Mesodermal cell (in vitro differentiated cells): Measurements from ENCODE around the gene GIT1.

Experiments used
- H3K27ac ChIP-seq: 2 replicates; pipeline ENCODE4 v1.7.0; 2013; ENCODE audit warnings: mild to moderate bottlenecking, low read depth, low read length, moderate library complexity; ENCODE audit not compliant: severe bottlenecking
- H3K36me3 ChIP-seq: 2 replicates; pipeline ENCODE4 v1.7.1; 2013; ENCODE audit warnings: mild to moderate bottlenecking, low read length, moderate library complexity; ENCODE audit not compliant: control insufficient read depth, insufficient read depth
- H3K4me1 ChIP-seq: one replicate; pipeline ENCODE4 v1.7.1; 2013; ENCODE audit warnings: mild to moderate bottlenecking, low read length; ENCODE audit not compliant: insufficient read depth, control insufficient read depth, poor library complexity, severe bottlenecking
- H3K4me3 ChIP-seq: 2 replicates; pipeline ENCODE4 v1.7.0; 2013; ENCODE audit warnings: low read length, control low read depth, mild to moderate bottlenecking; ENCODE audit not compliant: insufficient read depth, poor library complexity, severe bottlenecking; ENCODE audit errors: extremely low read depth
- H3K9me3 ChIP-seq: 2 replicates; pipeline ENCODE4 v1.7.1; 2013; ENCODE audit warnings: mild to moderate bottlenecking, low read length, moderate library complexity; ENCODE audit not compliant: control insufficient read depth
- WGBS, 2 experiments: methylation state at CpG; one replicate each; pipeline ENCODE4 v1.1.5; 2013; ENCODE audit warnings: missing lambda C conversion rate in 2 of 2; ENCODE audit not compliant: insufficient coverage in 2 of 2; 5-methylcytosine and 5-hydroxymethylcytosine counted together

The GIT1 gene

DNA sequence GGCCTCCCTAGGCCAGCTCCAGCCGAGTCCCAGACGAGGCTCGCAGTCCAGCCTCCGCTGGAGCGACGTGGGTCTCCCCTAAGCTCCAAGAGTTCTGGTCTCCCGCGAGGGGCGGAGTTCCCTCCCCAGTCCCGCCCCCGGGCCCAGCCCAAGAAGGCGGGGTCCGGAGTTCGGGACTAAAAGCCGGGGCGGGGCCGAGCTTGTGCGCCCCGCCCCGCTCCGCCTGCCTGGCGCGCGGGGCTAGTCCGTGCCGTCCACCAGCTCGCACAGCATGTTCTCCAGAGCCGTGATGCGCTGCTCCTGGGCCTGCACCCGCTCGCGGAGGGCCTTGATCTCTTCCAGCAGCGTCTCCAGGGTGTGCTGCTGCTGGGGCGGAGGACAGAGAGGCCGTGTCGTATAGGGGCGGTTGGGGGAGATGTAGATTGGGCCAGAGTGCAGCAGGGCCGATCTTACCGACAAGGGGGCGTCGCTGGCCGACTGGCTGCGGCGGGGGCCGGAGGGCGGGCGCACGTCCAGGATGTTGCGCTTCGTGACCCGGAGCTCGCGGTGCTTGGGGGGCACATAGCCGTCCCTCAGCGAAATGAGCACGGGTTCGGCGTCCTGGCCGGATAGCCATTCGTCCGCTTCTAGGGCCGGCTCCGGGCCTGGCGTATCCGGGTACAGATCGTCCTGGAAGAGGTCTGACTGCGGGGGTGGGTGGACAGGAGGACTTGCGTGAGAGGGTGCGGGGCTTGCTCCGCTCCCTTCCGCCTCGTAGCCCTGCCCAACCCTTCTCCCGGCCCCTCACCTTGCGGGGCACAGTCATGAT, 26.2 kb upstream of the GIT1 start:
- peaks cover 4% of the 10 kb centered on the region for H3K36me3 ChIP-seq
- no peak overlapping the region for H3K27ac ChIP-seq
- H3K9me3 ChIP-seq: peaks cover 5% of the 10 kb centered on the region
- H3K4me3 ChIP-seq: peak overlapping the region; percentile 36
- WGBS, 2 experiments: 5 to 7% methylated on average over 62 of the region's 74 CpGs
- peaks cover 31% of the 10 kb centered on the region for H3K4me1 ChIP-seq

DNA sequence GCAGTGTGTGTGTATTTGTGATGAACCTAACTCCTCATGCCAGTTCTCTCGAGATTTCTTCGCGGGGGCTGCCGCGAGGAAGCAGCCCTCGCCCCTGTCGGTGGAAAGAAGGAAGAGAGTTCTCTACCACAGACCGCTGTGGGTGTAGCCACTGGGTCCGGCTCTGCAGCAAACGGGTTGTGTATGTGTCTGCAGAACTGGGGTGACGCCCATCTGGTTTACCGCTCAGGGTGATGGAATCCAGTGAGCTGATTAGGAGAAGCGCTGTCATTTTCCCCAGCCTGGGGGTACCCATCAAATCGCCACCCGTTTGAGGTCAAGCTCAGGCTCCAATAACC, 25.6 kb upstream of the GIT1 start:
- H3K36me3 ChIP-seq: peaks cover 4% of the 10 kb centered on the region
- H3K4me1 ChIP-seq: peaks cover 31% of the 10 kb centered on the region
- WGBS, 2 experiments: 74 to 77% methylated on average over 10 to 15 of the region's 15 CpGs
- H3K4me3 ChIP-seq: no peak overlapping the region
- H3K9me3 ChIP-seq: peaks cover 5% of the 10 kb centered on the region
- no peak overlapping the region for H3K27ac ChIP-seq

DNA sequence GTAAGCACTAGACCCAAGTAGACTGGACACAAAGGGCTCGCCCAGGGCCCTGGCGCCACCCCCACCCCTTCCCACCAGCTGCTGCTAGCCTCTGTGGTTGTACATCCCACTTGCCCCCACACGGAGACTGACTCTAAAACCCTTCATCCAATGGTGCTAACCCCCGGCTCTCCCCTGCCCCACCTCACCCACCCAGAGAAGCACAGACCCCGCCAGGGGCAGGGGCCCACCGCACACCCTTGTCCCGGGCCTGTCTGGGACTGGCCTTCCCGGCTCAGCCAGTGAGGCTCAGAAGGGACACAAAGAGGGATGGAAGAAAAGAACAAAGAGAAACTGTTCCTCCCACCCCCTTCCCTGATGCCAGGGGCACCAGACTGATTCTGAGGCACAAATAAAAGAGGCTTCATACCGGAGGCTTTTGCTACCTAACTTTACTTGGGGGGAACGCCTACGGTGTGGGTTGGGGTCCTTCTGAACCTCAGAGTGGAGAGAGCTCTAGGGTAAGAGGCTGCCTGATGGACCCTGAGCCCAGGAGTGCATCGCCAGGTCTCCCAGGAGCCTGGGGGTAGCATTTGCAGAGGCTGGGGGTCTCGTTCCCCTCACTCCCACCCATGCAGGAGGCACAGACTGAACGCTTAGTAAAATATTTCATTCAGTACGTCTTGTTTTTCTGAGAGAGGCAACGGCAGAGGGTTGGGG, 25.1 kb upstream of the GIT1 start:
- Histone ChIP-seq H3K4me3 (no peak overlapping the region), H3K27ac (no peak overlapping the region)

DNA sequence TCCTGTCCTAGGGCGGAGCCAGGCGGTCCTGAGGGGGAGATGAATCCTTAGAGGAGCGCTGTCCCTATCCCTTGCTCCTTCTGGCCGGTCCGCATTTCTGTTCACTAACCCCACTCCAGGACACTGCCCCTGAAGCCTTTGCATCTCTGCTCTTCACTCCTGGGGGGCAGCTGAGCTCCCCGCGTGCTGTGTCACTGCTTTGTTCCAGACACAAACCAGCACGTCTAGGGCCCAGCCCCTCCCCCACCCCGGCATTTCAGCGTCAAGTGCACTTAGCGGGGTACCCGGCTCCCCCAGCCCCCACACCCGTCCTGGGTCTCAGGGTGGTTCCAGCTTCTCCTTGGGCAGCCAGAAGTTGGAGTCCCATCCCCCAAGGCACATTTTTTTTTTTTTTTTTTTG, 24.4 kb upstream of the GIT1 start:
- H3K9me3 ChIP-seq: peaks cover 5% of the 10 kb centered on the region
- H3K36me3 ChIP-seq: peaks cover 4% of the 10 kb centered on the region
- 50 to 51% methylated on average over 9 to 11 of the region's 13 CpGs for WGBS, 2 experiments
- H3K27ac ChIP-seq: no peak overlapping the region
- no peak overlapping the region for H3K4me3 ChIP-seq
- peaks cover 21% of the 10 kb centered on the region for H3K4me1 ChIP-seq

More for the DNA sequence above, 25.1 kb upstream of the GIT1 start:
- Histone ChIP-seq H3K36me3 (peaks cover 4% of the 10 kb centered on the region), H3K9me3 (peaks cover 5% of the 10 kb centered on the region), H3K4me1 (peaks cover 27% of the 10 kb centered on the region)
- WGBS, 2 experiments: 84 to 96% methylated on average over 5 to 8 of the region's 16 CpGs

DNA sequence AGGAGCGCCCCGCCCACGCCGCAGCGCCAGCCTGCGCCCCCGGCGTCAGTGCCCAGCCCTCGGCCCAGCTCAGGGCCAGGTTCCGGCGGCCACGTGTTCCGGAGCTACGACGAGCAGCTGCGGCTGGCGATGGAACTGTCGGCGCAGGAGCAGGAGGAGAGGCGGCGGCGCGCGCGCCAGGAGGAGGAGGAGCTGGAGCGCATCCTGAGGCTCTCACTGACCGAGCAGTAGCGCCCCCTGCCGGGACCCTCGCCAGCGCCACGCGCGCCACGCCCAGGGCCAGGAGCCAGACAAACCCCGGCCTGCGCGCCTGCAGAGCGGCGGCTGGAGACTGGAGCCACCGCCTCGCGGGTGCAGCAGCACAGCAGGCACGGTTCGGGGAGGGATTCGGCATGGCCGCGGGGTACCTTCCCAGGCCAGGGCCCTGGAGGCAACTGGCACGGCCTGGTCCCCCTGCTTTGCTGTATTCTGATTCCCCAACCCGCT, 23.9 kb upstream of the GIT1 start:
- peaks cover 21% of the 10 kb centered on the region for H3K4me1 ChIP-seq
- H3K27ac ChIP-seq: no peak overlapping the region
- peaks cover 4% of the 10 kb centered on the region for H3K36me3 ChIP-seq
- H3K9me3 ChIP-seq: peaks cover 5% of the 10 kb centered on the region
- WGBS, 2 experiments: 12 to 17% methylated on average over 42 to 49 of the region's 50 CpGs
- no peak overlapping the region for H3K4me3 ChIP-seq

DNA sequence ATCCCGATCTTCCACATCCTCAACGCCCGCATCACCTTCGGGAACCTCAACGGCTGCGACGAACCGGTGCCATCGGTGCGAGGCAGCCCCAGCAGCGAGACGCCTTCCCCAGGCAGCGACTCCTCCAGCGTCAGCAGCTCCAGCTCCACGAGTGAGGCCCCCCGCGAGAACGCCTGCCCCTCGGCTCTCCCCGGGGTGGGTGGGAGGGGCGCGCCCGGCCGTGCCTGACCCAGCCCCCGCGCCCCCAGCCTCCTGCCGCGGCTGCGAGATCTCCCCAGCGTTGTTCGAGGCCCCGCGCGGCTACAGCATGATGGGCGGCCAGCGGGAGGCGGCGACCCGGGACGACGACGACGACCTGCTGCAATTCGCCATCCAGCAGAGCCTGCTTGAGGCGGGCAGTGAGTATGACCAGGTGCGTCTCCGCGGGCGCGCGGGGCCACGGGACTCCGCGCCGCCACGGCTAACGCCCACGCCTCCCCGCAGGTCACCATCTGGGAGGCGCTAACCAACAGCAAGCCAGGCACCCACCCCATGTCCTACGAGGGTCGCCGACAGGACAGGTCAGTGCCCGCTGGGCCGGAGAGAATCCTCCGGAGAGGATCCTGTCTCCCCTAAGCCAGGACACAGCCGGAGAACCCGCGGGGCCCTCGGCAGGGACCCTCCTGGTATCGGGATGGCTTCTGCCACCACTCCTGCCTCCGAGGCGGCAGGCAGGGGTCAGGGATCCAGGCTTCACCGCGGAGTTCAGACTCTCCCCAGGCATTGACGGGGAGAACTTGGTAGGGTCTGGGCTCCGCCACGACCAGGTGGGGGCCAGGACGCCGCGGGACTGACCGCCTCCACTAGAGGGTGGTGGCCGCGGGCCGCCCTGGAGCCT, 23.2 kb upstream of the GIT1 start:
- Histone ChIP-seq H3K36me3 (peaks cover 4% of the 10 kb centered on the region), H3K9me3 (peaks cover 5% of the 10 kb centered on the region), H3K27ac (no peak overlapping the region), H3K4me3 (no peak overlapping the region), H3K4me1 (peaks cover 21% of the 10 kb centered on the region)
- 92% methylated on average over 69 to 81 of the region's 85 CpGs for WGBS, 2 experiments

DNA sequence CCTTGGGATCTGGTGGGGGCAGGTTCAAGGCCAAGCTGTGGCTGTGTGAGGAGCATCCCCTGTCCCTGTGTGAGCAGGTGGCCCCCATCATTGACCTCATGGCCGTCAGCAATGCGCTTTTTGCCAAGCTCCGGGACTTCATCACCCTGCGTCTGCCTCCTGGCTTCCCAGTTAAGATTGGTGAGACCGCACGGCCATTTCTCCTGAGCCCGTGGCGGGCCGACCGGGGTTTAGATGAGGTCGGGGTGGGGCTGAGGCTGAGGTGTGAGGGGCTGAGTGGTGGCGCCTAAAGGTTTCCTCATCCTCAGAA, 22.6 kb upstream of the GIT1 start:
- H3K27ac ChIP-seq: no peak overlapping the region
- H3K36me3 ChIP-seq: peaks cover 4% of the 10 kb centered on the region
- peaks cover 5% of the 10 kb centered on the region for H3K9me3 ChIP-seq
- H3K4me1 ChIP-seq: peaks cover 21% of the 10 kb centered on the region
- H3K4me3 ChIP-seq: no peak overlapping the region
- WGBS, 2 experiments: 94 to 100% methylated on average over 5 to 7 of the region's 12 CpGs

DNA sequence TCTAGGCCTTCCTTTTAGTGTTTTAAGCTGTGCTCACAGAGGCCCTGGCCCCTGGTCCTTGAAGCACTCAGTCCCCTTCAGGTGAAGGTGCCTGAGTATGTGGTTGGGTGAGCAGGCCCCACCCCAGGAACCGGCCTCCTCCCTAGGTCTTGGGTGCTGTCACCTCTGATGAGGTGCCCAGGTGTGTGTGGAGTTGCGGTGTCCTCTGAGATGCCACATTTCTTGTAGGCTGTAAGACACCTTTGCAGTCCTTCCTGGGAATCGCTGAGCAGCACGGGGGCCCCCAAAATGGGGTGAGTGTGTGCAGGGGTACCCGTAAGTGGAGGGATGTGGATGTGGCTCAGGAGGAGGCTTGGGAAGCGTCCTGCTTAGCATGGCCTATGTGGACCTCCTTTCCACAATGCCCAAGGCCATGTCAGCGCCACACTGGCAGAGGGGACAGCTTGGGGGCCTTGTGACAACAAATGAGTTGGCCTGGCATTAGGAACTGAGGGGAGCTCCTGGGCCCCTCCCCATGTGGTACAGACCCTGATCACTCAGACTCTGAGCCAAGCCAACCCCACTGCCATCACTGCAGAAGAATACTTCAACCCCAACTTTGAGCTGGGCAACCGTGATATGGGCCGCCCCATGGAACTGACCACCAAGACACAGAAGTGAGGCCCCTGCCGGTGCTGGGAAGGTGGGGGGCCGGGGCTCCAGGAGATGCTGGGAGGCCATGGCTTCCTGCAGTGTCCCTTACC, 22.1 kb upstream of the GIT1 start:
- H3K4me1 ChIP-seq: peaks cover 21% of the 10 kb centered on the region
- H3K9me3 ChIP-seq: peaks cover 5% of the 10 kb centered on the region
- WGBS, 2 experiments: 94 to 98% methylated on average over 6 to 9 of the region's 11 CpGs
- no peak overlapping the region for H3K27ac ChIP-seq
- H3K4me3 ChIP-seq: no peak overlapping the region
- peaks cover 4% of the 10 kb centered on the region for H3K36me3 ChIP-seq

DNA sequence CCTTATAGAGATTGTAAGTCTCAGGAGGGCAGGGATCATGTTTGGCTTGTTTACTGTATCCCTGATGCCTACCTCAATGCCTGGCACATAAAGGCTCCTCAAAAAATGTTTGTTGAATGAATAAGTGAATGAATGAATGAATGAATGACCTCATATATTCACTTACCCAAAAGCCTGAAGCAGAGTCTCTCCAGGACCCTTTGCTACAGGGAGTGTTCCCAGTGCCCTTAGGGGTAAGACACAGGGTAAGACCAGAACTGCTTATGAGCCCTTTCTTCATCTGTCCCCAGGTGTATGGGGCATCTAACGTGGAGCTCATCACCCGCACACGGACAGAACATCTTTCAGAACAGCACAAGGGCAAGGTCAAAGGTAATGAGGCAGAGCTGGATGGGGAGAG, 20.9 kb upstream of the GIT1 start:
- 93 to 100% methylated on average over 2 to 3 of the region's 3 CpGs for WGBS, 2 experiments

DNA sequence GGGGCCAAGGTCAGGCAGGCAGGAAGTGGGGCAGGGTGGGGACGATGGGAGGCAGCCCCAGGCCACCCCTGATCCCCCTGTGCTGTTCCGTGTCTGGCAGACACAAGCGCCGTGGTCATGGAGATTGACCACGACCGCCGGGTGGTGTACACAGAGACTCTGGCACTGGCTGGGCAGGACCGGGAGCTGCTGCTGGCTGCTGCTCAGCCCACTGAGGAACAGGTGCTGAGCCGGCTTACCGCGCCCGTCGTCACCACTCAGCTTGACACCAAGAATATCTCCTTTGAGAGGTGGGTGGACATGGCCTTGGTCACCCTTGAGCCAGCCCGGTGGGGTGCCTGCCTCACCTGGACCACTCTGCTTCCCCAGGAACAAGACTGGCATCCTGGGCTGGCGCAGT, 19.5 kb upstream of the GIT1 start:
- Histone ChIP-seq H3K4me3 (no peak overlapping the region), H3K9me3 (peaks cover 5% of the 10 kb centered on the region), H3K36me3 (peaks cover 4% of the 10 kb centered on the region), H3K27ac (no peak overlapping the region), H3K4me1 (peaks cover 4% of the 10 kb centered on the region)
- 92 to 93% methylated on average over 15 of the region's 15 CpGs for WGBS, 2 experiments

More for the DNA sequence above, 20.9 kb upstream of the GIT1 start:
- peaks cover 14% of the 10 kb centered on the region for H3K4me1 ChIP-seq
- no peak overlapping the region for H3K27ac ChIP-seq
- peaks cover 5% of the 10 kb centered on the region for H3K9me3 ChIP-seq
- H3K4me3 ChIP-seq: no peak overlapping the region
- peaks cover 4% of the 10 kb centered on the region for H3K36me3 ChIP-seq
